Stimulated activated CD4-positive, alpha-beta T cell treated with anti-CD3 and anti-CD28 coated beads, Interleukin-2, amount 100 ng/mL, for 48 hours (primary cell): ENCODE results near the gene NPL.
A peak's percentile ranks its signal among the peaks of the same experiment; 100 is the strongest.

ENCODE experiments used
- DNase-seq, 2 donors: peaks; one replicate each; pipeline ENCODE4 v3.0.0-alpha.2; 2020

Gene NPL

DNA sequence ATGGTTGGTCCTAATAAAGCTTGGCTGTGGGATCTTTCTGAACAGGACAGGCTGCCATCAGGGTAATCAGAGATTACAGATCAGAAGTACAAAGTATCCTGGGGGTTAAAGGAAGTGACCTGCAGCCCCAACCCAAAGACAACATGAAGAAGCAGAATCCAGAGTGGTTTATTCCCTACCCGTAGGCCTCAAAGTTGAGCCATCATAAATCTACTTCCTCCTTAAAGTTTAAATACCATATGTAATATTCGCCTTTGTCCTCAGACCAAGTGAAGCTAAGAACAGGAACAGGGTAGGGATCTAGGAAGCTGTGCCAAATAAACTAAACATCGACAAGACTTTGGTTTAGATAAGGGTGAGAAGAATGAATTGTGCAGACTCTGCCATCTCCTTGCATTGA lies 33.6 kb downstream of the NPL start:
- DNase-seq: no peak

DNA sequence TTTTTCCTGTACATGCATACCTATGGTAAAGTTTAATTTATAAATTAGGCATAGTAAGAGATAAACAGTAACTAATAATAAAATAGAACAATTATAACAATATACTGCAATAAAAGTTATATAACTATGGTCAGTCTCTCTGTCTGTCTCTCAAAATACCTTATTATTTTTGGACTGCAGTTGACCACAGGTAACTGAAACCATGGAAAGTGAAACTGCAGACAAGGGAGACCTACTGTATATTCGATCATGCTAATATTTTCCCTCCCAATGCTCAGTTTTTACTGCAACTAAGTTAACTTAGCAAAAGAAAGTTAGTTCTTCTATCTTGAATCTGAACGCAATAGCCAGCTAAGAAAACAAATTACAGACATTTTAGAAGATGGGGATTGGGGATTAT lies 37.3 kb downstream of the NPL start:
- no peak for DNase-seq

DNA sequence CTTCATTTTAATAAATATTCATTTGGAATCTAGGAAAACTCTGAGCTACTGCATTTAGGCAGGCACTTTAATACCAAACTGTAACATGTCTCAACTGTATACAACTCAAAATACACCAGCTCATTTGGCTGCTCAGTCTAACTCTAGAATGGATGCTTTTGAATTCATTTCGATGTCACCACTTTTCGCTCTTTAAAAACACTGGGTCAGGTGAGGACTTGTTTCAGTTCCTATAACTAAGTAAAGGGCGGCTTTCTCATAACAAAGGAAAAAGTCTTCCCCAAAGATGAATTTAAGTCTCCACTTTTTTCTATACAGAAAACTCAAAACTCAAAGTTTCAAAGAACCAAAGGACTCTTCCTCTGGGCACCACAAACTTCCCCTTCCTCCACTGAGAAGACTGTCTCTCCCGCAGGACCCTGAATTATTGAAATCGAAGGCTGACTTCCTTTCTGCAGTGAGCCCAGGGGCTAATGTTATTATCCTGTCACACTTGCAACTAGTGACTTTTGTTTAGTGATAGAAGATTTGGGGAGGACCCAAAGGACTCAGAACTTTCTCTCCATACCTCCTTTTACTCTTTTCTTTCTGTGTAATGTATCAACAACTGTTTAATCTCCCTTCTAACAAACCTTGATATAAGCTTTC lies 39.8 kb downstream of the NPL start:
- DNase-seq: no peak

DNA sequence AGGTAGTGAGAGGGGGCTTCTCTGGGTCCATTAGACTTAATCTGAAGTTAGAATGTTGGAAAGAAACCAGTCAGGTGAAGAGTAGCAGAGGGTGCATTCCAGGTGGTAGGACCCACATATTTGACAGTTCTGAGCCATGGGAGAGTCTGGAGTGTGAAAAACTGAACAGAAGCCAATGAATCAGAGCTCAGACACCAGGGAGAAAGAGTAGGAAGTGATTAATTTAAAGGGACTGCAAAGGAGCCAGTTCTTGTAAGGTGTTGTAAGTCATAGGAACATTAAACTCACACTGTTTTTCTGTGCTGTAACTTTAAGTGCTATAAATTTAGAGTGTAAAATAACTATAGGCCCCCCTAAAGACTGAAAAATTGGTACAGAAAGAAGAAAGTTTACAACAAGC lies 43.7 kb downstream of the NPL start:
- no peak for DNase-seq

DNA sequence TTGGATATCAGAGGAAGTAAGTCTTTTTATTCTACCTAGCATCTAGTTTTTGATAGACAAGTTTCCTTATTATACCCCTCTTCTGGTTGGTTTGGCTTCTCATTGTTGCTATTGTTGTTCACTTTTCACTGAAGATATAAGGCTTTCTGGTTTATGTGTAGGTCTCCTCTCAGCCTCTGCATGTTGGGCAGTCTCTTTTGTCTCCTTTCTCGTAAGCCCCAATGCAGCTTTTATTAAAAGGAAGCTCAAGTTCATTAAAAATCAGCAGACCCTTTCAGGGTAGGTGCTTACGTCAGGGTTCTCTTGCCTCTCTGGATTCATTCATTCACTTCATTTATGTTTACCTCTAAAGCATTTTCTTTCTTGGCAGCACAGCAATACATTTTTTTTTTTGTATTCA lies 44.8 kb downstream of the NPL start:
- no peak for DNase-seq

DNA sequence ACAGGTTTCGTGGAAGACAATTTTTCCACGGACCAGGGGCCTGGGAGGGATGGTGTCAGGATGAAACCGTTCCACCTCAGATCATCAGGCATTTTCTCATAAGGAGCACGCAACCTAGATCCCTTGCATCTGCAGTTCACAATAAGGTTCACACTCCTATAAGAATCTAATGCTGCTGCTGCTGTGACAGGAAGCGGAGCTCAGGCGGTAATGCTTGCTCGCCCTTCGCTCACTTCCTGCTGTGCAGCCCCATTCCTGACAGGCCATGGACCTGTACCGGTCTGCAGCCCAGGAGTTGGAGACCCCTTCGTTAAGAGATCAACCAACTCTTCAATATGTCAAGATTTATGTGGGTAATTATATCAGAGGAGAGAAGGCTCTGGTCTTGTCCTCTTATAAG lies 46.2 kb downstream of the NPL start:
- DNase-seq: no peak

DNA sequence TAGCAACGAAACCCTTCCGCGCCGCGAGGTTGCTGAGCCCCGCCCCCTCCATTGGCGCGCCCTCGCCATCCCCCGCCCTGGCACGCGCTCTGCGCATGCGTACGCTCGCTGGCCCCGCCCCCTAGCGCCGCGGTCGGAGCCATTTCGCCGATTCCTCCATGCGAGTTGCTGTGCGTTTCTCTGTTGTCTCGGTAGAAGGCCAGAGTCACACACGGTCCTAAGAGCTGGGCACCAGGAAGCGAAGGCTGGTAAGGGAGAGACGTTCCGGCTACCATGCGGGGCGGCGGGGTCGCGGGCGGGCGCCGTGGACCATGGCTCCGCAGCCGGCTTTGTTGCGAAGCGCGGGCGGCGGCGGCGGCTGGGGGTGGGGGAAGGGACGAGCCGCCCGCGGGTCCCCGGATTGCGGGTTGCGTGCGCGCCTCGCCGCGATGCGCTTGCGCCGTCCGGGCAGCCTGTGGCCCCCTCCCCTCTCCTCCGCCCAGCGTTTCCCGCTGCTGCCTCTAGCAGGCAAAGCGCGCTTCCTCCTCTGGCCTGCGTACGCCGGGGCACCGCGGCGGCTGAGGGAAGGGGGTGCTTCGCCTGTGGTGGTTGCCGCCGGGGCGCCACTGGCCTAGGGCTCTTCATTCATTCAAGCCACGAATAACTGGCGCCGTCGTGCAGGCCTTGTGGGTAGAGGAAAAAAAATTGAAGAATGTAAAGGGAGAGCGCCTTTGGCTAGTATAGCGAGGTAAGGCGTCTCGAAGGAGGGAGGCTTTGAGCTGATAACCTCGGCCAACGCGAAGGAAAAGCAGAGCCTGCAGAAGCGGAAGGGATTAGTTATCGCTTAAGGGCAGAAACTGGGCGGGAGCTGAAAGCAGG lies 49.9 kb downstream of the NPL start, which contains the start of gene DHX9:
TSS of gene DHX9 (plus strand) at position 139 of the 858 bp plus-strand sequence. CDS start 3,220 bp downstream, outside the sequence.
- peak; percentile 97 to 98 for DNase-seq

DNA sequence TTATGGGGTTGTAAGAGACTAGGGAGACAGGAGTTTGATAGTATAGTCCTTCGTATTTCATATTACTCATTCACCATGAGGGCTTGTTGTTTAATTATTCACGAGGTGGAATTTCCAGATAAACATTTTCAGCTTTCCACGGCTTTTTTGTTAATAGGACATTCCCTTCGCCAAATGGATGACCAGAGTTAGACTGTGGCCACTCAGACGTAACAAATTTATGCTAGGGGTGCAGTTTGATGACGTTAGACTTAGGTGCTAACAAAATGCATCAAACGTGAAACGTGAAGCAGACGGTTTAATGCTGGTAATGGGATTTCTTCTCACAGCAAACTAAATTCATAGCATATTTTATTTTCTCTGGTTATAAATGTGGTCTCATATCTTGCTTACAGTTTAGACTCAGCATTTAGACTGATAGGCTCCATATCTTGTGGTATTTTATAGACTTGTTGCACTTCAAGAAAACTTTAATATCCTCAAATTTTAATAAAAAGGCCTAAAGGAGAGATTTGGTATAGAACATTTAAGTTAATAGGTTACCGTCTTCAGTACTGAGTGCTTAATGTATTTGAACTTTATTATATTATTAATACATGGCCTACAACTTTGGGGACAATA lies 51.9 kb downstream of the NPL start:
- no peak for DNase-seq

DNA sequence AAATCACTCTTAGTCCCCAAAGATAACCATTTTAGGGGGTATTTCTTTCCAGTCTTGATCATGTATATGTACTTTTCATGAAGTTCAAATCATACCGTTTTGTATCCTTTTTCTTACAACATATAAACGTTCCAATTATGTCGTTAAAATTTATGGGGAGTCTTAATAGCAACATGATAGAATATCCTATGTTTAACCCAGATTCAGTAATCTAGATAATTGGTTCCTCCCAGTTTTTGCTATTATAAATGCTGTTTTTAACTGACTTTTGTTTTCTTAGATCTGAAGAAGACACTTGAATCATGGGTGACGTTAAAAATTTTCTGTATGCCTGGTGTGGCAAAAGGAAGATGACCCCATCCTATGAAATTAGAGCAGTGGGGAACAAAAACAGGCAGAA lies 52.7 kb downstream of the NPL start:
- DNase-seq: no peak

DNA sequence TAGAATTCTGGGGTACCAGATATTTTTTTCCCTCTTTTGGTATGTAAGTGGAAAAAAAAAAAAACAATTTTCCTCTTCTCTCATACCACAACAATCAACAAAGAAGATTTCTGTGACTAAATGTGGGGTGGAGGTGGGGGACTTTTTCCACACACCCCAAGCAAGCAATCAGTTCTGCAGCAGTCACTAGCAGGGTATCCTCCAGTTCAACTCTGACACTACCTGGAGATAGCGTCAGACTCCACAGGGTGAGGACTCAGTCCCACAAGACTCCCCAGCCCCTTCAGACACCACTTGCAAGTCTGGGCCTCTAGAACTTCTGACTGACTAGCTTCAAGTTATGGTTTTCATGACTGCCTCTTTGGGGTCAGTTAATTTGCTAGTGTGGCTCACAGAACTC lies 55.8 kb downstream of the NPL start:
- no peak for DNase-seq

DNA sequence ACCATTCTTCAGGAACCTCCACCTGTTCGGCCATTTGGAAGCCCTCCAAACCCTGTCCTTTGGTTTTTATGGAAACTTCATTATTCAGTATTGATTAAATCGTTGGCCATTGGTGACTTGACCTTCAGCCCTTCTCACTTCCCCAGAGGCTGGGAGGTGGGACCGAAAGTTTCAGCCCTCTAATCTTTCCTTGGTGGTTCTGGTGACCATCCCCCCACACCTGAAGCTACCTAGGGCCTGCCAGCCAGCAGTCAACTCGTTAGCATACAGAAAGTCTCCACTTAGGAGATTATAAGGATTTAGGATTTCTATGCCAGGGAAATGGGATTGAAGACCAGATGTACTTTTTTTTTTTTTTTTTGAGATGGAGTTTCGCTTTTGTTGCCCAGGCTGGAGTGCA lies 56.3 kb downstream of the NPL start:
- DNase-seq: no peak

DNA sequence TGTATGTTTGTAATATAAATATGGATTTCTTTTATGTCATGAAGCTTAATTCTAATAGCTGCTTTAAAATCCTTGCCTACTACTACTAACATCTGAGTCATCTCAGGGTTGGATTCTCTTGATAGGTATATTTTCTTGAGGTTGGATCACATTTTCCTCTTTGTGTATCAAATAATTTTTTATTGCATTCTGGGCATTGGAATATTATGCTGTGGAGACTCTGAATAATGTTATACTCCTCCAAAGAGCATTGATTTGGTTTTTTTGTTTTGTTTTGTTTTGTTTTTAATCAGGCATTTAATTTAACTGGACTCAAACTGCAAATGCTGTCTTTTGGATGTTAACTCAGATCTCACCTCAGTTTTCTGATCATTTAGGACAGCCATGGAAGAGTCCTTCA lies 57.5 kb downstream of the NPL start:
- DNase-seq: no peak

DNA sequence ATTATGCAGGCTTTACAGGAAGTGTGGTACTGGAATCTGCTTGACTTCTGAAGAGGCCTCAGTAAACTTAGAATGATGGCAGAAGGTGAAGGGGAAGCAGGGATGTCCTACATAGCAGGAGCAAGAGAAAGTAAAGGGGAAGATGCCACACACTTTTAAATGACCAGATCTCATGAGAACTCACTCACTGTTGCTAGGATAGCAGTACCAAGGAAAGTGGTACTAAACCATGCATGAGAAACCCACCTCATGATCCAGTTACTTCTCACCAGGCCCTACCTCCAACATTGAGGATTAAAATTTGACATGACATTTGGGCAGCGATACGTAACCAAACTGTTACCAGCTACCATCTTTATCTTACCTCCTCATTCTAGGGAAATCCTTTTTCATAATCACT lies 59.2 kb downstream of the NPL start:
- DNase-seq: no peak

DNA sequence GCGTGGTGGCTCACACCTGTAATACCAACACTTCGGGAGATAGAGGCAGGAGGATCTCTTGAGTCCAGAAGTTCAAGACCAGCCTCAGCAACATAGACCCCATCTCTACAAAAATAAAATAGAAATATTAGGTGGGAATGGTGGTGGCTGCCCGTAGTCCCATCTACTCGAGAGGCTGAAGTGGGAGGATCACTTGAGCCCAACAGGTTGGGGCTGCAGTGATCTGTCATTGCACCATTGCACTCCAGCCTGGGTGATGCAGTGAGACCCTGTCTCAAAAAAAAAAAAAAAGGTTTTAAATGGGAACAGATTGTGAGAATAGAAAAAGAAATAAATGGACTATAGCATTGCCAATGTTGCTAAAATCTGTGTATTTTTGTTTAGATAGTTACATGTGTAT lies 60.7 kb downstream of the NPL start:
- DNase-seq: no peak

DNA sequence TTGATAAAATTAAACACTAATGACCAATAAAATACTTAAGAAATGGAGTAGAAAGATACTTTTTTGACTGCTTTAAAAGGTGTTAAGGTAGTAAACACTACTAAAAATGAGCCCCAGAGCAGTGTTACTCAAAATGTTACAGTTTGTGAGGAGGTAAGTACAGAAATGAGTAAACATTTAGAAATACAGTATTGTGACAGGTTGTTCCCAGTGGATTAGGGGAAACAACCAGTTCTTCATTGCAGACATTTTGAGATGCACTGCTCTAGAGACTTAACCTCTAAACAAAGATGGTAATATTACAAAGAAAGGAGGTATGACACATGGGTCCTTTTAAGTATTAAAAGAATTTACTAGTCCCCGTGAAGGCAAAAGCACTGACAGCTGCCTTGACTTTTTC lies 62.3 kb downstream of the NPL start:
- DNase-seq: no peak

DNA sequence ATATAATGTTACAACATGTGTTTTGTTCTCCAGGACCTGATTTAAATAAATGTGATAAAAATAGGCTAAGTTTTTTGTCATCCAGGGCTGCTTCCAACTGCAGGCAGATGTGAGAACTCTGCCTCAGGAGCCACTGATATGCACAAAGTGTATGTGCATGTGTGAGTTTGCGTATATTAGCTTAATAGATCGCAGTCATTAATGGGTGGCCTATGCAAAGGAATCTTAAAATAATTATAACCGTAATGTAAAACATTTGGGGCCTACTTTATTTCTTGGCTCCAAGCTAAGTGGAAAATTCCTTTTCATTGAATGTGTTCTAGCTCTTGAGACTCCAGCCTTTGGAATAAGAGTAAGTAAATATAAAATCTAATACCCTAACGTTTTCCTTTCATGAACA lies 66.3 kb downstream of the NPL start:
- no peak for DNase-seq

DNA sequence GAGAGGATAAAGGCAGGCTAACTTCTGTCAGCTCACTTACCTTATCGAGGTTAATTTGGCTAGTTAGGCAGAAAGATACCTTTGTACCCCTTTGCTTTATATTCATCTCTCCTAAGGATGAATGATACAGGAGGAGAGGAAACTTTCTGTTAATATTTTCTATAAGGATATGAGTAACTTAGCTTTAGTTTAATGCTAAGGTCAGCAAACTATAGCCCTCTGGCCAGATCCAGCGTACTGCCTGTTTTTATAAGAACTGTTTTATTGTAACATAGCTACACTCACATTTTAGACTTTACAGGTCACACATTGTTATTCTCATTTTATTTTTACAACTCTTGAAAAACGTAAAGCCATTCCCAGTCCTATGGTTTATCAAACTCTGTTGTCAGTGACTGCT lies 67.6 kb downstream of the NPL start:
- no peak for DNase-seq

DNA sequence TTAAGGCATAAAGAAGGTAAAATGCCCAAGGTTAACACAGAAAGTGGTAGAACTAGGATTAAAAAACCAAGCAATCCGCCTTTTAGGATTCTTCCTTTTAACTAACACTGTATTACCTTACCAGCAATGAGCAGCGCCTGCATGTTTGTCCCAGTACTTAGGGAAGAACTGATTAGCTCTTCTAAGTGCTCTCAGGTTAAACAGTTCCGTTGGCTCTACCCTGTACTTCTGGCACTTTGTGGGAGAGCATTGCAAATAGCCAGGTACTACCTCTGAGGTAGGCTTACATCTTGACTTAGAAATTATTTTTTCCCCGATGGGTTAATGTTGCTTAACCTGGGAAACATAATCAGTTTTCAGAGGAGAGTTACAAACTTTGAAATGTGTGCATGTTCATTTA lies 71.1 kb downstream of the NPL start:
- no peak for DNase-seq

DNA sequence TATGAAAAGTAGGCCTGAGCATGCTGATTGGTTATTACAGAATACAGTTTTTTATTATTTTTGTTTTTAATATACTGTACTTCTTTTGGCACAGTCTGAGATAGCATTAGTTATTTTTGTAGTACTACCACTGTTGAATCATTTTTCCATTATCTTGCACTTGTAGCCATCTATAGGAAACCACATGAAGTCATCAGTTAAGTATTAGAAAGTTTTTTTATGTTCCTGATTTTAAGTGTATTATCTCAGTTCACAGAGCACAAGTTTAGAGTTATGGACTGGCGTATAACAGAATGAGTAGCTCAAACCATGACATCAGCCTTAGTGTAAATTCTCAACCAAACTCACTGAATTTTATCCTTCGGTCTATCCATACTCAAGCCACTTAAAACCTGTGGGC lies 72.4 kb downstream of the NPL start:
- no peak for DNase-seq

DNA sequence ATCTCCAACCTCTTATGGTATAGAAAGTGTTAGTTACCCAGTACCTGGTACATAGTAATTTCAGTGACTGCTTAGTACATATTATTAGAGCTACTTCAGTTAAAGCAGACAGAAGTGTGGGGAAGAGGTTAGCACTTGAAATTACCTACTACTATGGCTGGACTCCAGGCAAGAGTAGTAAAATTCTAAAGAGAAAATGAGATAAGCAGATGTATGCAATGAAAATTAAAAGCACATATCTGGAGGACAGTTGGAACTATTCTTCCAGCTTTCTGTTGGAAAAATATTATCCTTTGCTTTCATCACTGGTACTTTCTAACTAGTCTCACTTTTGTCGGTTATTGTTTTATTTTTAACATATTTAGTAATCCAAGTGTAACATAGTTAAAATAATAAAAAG lies 73.3 kb downstream of the NPL start:
- no peak for DNase-seq

DNA sequence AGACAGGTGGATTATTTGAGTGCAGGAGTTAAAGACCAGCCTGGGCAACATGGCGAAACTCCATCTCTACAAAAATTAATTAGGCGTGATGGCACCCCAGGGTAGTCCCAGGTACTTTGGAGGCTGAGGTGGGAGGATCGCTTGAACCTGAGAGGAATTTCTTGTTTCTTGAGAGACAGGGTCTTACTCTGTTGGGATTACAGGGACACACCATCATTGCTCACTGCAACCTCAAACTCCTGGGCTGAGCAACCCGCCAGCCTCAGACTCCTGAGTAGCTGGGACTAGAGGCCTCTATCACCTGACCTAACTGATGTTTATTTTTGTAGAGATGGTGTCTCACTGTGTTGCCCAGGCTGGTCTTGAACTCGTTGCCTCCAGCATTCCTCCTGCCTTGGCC lies 74.4 kb downstream of the NPL start:
- DNase-seq: no peak

DNA sequence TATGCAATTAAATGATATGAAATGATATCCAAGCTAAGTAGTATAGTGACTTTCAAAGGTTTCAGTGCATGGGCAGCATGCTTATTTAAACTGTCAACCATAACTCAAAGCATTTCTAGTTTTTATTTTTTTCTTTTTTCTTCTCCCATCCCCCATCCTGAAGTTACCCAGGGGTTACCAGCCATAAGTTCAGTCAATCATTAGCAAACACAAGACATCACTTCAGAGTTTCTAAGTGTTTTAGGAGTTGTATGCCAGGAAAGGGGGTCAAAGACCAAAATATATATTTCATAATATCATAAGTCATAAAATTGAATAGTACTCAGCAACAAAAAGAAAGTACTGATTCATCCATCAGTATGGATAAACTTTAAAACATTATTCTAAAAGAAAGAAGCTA lies 78.3 kb downstream of the NPL start:
- no peak for DNase-seq

DNA sequence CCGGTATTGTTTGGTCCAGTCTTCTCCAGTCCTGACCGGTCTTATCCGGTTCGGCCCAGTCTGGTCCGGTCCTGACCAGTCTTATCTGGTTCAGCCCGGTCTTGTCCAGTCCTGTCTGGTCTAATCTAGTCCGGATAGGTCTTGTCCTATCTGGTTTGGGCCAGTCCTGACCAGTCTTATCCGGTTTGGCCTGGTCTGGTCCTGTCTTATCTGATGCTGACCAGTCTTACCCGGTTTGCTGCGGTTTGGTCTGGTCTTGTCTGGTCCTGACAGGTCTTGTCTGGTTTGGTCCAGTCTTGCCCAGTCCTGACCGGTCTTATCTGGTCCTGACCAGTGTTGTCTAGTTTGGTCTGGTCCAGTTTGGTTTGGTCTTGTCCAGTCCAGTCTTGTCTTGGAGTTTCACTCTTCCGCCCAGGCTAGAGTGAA lies 79.7 kb downstream of the NPL start:
- no peak for DNase-seq

DNA sequence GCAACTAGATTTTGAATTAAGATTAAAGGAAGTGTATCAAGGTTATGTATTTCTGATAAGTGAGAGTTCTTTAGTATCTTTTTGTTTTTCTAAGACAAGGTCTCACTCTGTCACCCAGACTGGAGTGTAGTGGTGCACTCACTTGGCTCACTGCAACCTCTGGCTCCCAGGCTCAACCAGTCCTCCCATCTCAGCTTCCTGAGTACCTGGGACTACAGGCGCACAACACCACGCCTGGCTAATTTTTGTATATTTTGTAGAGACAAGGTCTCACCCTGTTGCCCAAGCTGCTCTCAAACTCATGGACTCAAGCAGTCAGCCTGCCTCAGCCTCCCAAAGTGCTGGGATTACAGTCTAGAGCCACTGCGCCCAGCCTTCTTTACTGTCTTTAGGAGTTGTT lies 83.3 kb downstream of the NPL start:
- no peak for DNase-seq
